WTC11 (cell line): Measurements from ENCODE around the gene AFF2. TPM values are rescaled to one million over a fixed set of nuclear protein-coding genes. Genes with fewer than 3 reads are reported as not detected.

Experiments used
- ATAC-seq: fragments of 200-7000 bp; cut with Tn5 transposase; 2 replicates; pipeline ENCODE4 v1.10.0; 2021; ENCODE audit warnings: mild to moderate bottlenecking, moderate library complexity
- CTCF ChIA-PET: fragments of 300-600 bp; sonication (Branson Sonifier 250); formaldehyde crosslinking; loops from one replicate; lab custom pipeline; 2021; ENCODE audit warnings: antibody characterized with exemption; lab: Charles Lee
- POLR2A ChIA-PET: fragments of 350-600 bp; sonication (Branson Sonifier 250); formaldehyde crosslinking; loops from one replicate; lab custom pipeline; 2021; ENCODE audit warnings: antibody characterized with exemption; lab: Charles Lee
- DNase-seq: peaks from one replicate; pipeline ENCODE4 v3.0.0; 2021; ENCODE audit warnings: low spot score
- H3K27ac Mint-ChIP-seq: 2 replicates; pipeline ENCODE4 v1.8.0; 2021; ENCODE audit warnings: mixed read lengths
- H3K27me3 Mint-ChIP-seq: 2 replicates; pipeline ENCODE4 v1.8.0; 2021; ENCODE audit warnings: low read depth, mild to moderate bottlenecking, moderate library complexity, mixed read lengths
- H3K36me3 Mint-ChIP-seq: 2 replicates; pipeline ENCODE4 v1.8.0; 2021; ENCODE audit warnings: mixed read lengths
- H3K4me1 Mint-ChIP-seq: 2 replicates; pipeline ENCODE4 v1.8.0; 2022; ENCODE audit warnings: mixed read lengths
- H3K4me3 Mint-ChIP-seq: 2 replicates; pipeline ENCODE4 v1.8.0; 2021; ENCODE audit warnings: mild to moderate bottlenecking, moderate library complexity, mixed read lengths
- H3K9me3 Mint-ChIP-seq: 2 replicates; pipeline ENCODE4 v1.8.0; 2021; ENCODE audit warnings: mixed read lengths
- E2F4 ChIP-seq: sonication (generic); formaldehyde crosslinking; IDR thresholded peaks from 2 replicates; pipeline ENCODE4 v1.8.1; 2022; ENCODE audit warnings: low read depth, mild to moderate bottlenecking, moderate library complexity, missing genetic modification reagents, borderline replicate concordance
- ESRRA ChIP-seq: sonication (generic); formaldehyde crosslinking; IDR thresholded peaks from 2 replicates; pipeline ENCODE4 v1.8.1; 2022; ENCODE audit warnings: mild to moderate bottlenecking, missing genetic modification reagents, borderline replicate concordance
- FOXP4 ChIP-seq: sonication (generic); formaldehyde crosslinking; IDR thresholded peaks from 2 replicates; pipeline ENCODE4 v1.8.0; 2022; ENCODE audit warnings: mild to moderate bottlenecking, missing genetic modification reagents
- JAZF1 ChIP-seq: fragments of 250-450 bp; sonication (Bioruptor Pico); IDR thresholded peaks from 2 replicates; pipeline ENCODE4 v1.9.0; 2021; ENCODE audit warnings: moderate library complexity, mild to moderate bottlenecking, inconsistent platforms
- NFATC4 ChIP-seq: fragments of 250-450 bp; sonication (Bioruptor Pico); IDR thresholded peaks from 2 replicates; pipeline ENCODE4 v1.9.0; 2021; ENCODE audit warnings: mild to moderate bottlenecking
- NFE2L1 ChIP-seq: sonication (generic); formaldehyde crosslinking; IDR thresholded peaks from 2 replicates; pipeline ENCODE4 v1.8.1; 2023; ENCODE audit warnings: missing genetic modification reagents
- PRDM15 ChIP-seq: sonication (generic); formaldehyde crosslinking; IDR thresholded peaks from 2 replicates; pipeline ENCODE4 v1.8.0; 2022; ENCODE audit warnings: missing genetic modification reagents
- SMAD4 ChIP-seq: sonication (generic); formaldehyde crosslinking; IDR thresholded peaks from 2 replicates; pipeline ENCODE4 v1.8.0; 2022; ENCODE audit warnings: mild to moderate bottlenecking, missing genetic modification reagents
- TCF7 ChIP-seq: sonication (generic); formaldehyde crosslinking; IDR thresholded peaks from 2 replicates; pipeline ENCODE4 v1.8.0; 2022; ENCODE audit warnings: mild to moderate bottlenecking, low read depth, missing genetic modification reagents, moderate library complexity
- USF1 ChIP-seq: sonication (generic); formaldehyde crosslinking; IDR thresholded peaks from 2 replicates; pipeline ENCODE4 v1.8.0; 2022; ENCODE audit warnings: mild to moderate bottlenecking, missing genetic modification reagents
- ZNF232 ChIP-seq: sonication (generic); formaldehyde crosslinking; IDR thresholded peaks from 2 replicates; pipeline ENCODE4 v1.8.0; 2022; ENCODE audit warnings: mild to moderate bottlenecking, missing genetic modification reagents
- ZNF281 ChIP-seq: sonication (generic); formaldehyde crosslinking; IDR thresholded peaks from 2 replicates; pipeline ENCODE4 v1.8.0; 2023; ENCODE audit warnings: mild to moderate bottlenecking, missing genetic modification reagents
- ZNF396 ChIP-seq: fragments of 250-450 bp; sonication (Bioruptor Pico); IDR thresholded peaks from 2 replicates; pipeline ENCODE4 v1.8.0; 2021; ENCODE audit warnings: mild to moderate bottlenecking, moderate library complexity, borderline replicate concordance
- ZNF532 ChIP-seq: fragments of 250-450 bp; sonication (Bioruptor Pico); IDR thresholded peaks from 2 replicates; pipeline ENCODE4 v1.9.0; 2021; ENCODE audit warnings: mild to moderate bottlenecking, borderline replicate concordance
- total RNA-seq: library from RNA; stranded (reverse); gene quantifications from 3 replicates; pipeline ENCODE4 v1.2.3, GENCODE V29; 2021

The AFF2 gene
- total RNA-seq, 1 experiment from 2014 or later: 7.6 TPM

GRCh38 chrX:148498067-148498466 lies 2.4 kb upstream of the AFF2 start (continued):
- no peak for TF ChIP-seq E2F4 (CRISPR knock-in tag)
- no peak for TF ChIP-seq FOXP4 (CRISPR knock-in tag)
- TF ChIP-seq USF1 (CRISPR knock-in tag): no peak
- TF ChIP-seq PRDM15 (CRISPR knock-in tag): no peak
- TF ChIP-seq SMAD4: no peak
- TF ChIP-seq ZNF396 (CRISPR knock-in tag): no peak
- no peak for TF ChIP-seq NFE2L1 (CRISPR knock-in tag)

- H3K27ac Mint-ChIP-seq: no peak overlapping the region
- H3K4me1 Mint-ChIP-seq: peaks cover 19% of the 10 kb centered on the region
- peak; percentile 11 for DNase-seq
- H3K9me3 Mint-ChIP-seq: no peaks in the 10 kb centered on the region
- H3K27me3 Mint-ChIP-seq: peaks cover 30% of the 10 kb centered on the region
- peak overlapping the region; percentile 24 for H3K4me3 Mint-ChIP-seq
- ATAC-seq: peak; percentile 17
- CTCF ChIA-PET: interaction anchor here (1.6 kb wide), 1 partner anchor 31 kb away, joined by 4 read pairs; no protein-coding TSS in a partner anchor
- POLR2A ChIA-PET: no interaction called here
- no peaks in the 10 kb centered on the region for H3K36me3 Mint-ChIP-seq
- TF ChIP-seq ZNF281 (CRISPR knock-in tag) (no peak), JAZF1 (CRISPR knock-in tag) (no peak), ZNF532 (CRISPR knock-in tag) (no peak), NFATC4 (CRISPR knock-in tag) (no peak), E2F4 (CRISPR knock-in tag) (no peak), ZNF232 (no peak), ESRRA (CRISPR knock-in tag) (no peak), TCF7 (CRISPR knock-in tag) (no peak)
Measured at GRCh38 chrX:148499638-148500422, 587 bp upstream of the AFF2 start.
